Testis (tissue), 2 donors: ENCODE data around the gene ZNF804A.

Experiments used
- CTCF ChIP-seq, 3 experiments: fragments of 450-650 bp in 2 of 3; fragments of 200-600 bp in 1 of 3; sonication (generic) in 1 of 3; IDR thresholded peaks; one replicate each; pipeline ENCODE4 v1.5.1; 2016 to 2019; ENCODE audit warnings: antibody characterized with exemption in 3 of 3, mild to moderate bottlenecking in 2 of 3, moderate library complexity in 1 of 3
- POLR2A ChIP-seq: fragments of 450-650 bp; IDR thresholded peaks from one replicate; pipeline ENCODE4 v1.6.1; 2017; ENCODE audit warnings: antibody characterized with exemption, mild to moderate bottlenecking, moderate library complexity

GRCh38 chr2:184824597-184824996, 226.3 kb downstream of the ZNF804A start:
- TF ChIP-seq CTCF (IDR thresholded peaks at IDR 0.05) (no peak), POLR2A (no peak)
